Measurements from ENCODE around the gene ABCG5.

ABCG5 gene

GRCh38 chr2:43766006-43766405 lies 72.6 kb downstream of the ABCG5 start:
- no peak overlapping the region for H3K4me3 Mint-ChIP-seq
- no peaks in the 10 kb centered on the region for H3K36me3 Mint-ChIP-seq (ENCODE audit: low read depth)
- H3K4me1 Mint-ChIP-seq (ENCODE audit: low read depth): peaks cover 17% of the 10 kb centered on the region
- no peaks in the 10 kb centered on the region for H3K9me3 Mint-ChIP-seq
- H3K27me3 Mint-ChIP-seq: no peaks in the 10 kb centered on the region
- peak overlapping the region; percentile 66 for H3K27ac Mint-ChIP-seq
- DNase-seq: no peak

- H3K9me3 Mint-ChIP-seq: no peaks in the 10 kb centered on the region
- H3K36me3 Mint-ChIP-seq (ENCODE audit: low read depth): no peaks in the 10 kb centered on the region
- no peak overlapping the region for H3K27ac Mint-ChIP-seq
- H3K4me1 Mint-ChIP-seq (ENCODE audit: low read depth): peaks cover 18% of the 10 kb centered on the region
- H3K27me3 Mint-ChIP-seq: no peaks in the 10 kb centered on the region
- no peak overlapping the region for H3K4me3 Mint-ChIP-seq
- DNase-seq: no peak
These were observed 74.4 kb downstream of the ABCG5 start for GRCh38 chr2:43764086-43764705.

GRCh38 chr2:43763091-43763490 lies 75.5 kb downstream of the ABCG5 start:
- H3K27me3 Mint-ChIP-seq: no peaks in the 10 kb centered on the region
- peak overlapping the region; percentile 55 for H3K27ac Mint-ChIP-seq
- H3K36me3 Mint-ChIP-seq (ENCODE audit: low read depth): no peaks in the 10 kb centered on the region
- no peak overlapping the region for H3K4me3 Mint-ChIP-seq
- DNase-seq: no peak
- H3K9me3 Mint-ChIP-seq: no peaks in the 10 kb centered on the region
- H3K4me1 Mint-ChIP-seq (ENCODE audit: low read depth): peaks cover 19% of the 10 kb centered on the region

Measured in activated T-cell treated with anti-CD3 and anti-CD28 coated beads, Interleukin-2, amount 50 U/mL, for 24 hours (primary cell).